Panc1 (cell line): Measurements from ENCODE around the gene STARD5. TPM values are rescaled to one million over a fixed set of nuclear protein-coding genes. Genes with fewer than 3 reads are reported as not detected.

Source experiments
- ATAC-seq: fragments of 200-7000 bp; cut with Tn5 transposase; 2 replicates; pipeline ENCODE4 v1.9.1; 2020; ENCODE audit warnings: mild to moderate bottlenecking, moderate library complexity
- BruUV-seq: library from RNA; stranded (reverse); fragments of 400-500 nt; replicated peaks from 2 replicates; lab custom pipeline; 2021; lab: Mats Ljungman, UMichigan
- CTCF ChIA-PET: fragments of 300-600 bp; sonication (Branson Sonifier 250); formaldehyde crosslinking; loops from one replicate; lab custom pipeline; 2022; ENCODE audit warnings: antibody characterized with exemption; lab: Charles Lee
- POLR2A ChIA-PET: fragments of 300-600 bp; sonication (Branson Sonifier 250); formaldehyde crosslinking; loops from one replicate; lab custom pipeline; 2022; ENCODE audit warnings: antibody characterized with exemption; lab: Charles Lee
- DNase-seq: peaks from one replicate; pipeline ENCODE4 v3.0.0-alpha.2; 2010; ENCODE audit warnings: low read depth, low spot score
- H3K27ac ChIP-seq: 2 replicates; pipeline ENCODE4 v1.5.1; 2011; ENCODE audit warnings: mild to moderate bottlenecking, low read length, inconsistent platforms
- H3K27me3 ChIP-seq: fragments of 200-500 bp; sonication (Bioruptor generic); 2 replicates; pipeline ENCODE4 v1.6.0; 2014; ENCODE audit warnings: low read length, inconsistent platforms; ENCODE audit not compliant: control insufficient read depth, insufficient read depth
- H3K36me3 ChIP-seq: fragments of 200-500 bp; sonication (Bioruptor generic); 2 replicates; pipeline ENCODE4 v1.5.1; 2014; ENCODE audit warnings: inconsistent platforms, mild to moderate bottlenecking, low read length, moderate library complexity; ENCODE audit not compliant: control insufficient read depth, insufficient read depth
- H3K4me1 ChIP-seq: 2 replicates; pipeline ENCODE4 v1.5.1; 2011; ENCODE audit warnings: inconsistent platforms, mild to moderate bottlenecking, low read length, moderate library complexity; ENCODE audit not compliant: control insufficient read depth, insufficient read depth
- H3K4me3 ChIP-seq, 2 experiments: 2 replicates each; pipeline ENCODE4 v1.5.1; 2011 to 2012; ENCODE audit warnings: low read depth in 2 of 2, low read length in 2 of 2, mild to moderate bottlenecking in 2 of 2, inconsistent platforms in 1 of 2, moderate library complexity in 1 of 2
- H3K9me3 ChIP-seq: fragments of 200-500 bp; sonication (Bioruptor generic); 2 replicates; pipeline ENCODE4 v1.5.1; 2014; ENCODE audit warnings: low read depth, mild to moderate bottlenecking, inconsistent platforms, low read length, moderate library complexity; ENCODE audit not compliant: control insufficient read depth, insufficient read depth
- POLR2AphosphoS5 ChIP-seq: IDR thresholded peaks from 2 replicates; pipeline ENCODE4 v1.6.1; 2012; ENCODE audit warnings: mild to moderate bottlenecking, low read depth, low read length, moderate library complexity
- REST ChIP-seq, 2 experiments: IDR thresholded peaks; 2 replicates each; pipeline ENCODE4 v1.6.1; 2011 to 2012; ENCODE audit warnings: low read depth in 2 of 2, control low read depth in 1 of 2, low read length in 1 of 2, mild to moderate bottlenecking in 1 of 2, moderate library complexity in 1 of 2; ENCODE audit not compliant: insufficient read depth in 1 of 2
- SIN3A ChIP-seq: IDR thresholded peaks from 2 replicates; pipeline ENCODE4 v1.6.1; 2012; ENCODE audit warnings: low read depth, mild to moderate bottlenecking, low read length, moderate library complexity, borderline replicate concordance; ENCODE audit not compliant: insufficient read depth
- TCF7L2 ChIP-seq: IDR thresholded peaks from 2 replicates; pipeline ENCODE4 v1.6.1; 2011; ENCODE audit warnings: mild to moderate bottlenecking, low read depth, low read length, inconsistent platforms
- in situ Hi-C: cut with HindIII; loops from 2 replicates; pipeline ENCODE4 v1.10.0; 2016; ENCODE audit warnings: low sequenced_read_pairs, low pct_unique_long_range_greater_than_20kb
- intact Hi-C: fragments of 100-400 bp; cut with micrococcal nuclease; formaldehyde crosslinking; loops from one replicate; pipeline ENCODE4 v1.10.0; 2022; ENCODE audit not compliant: unreplicated experiment
- total RNA-seq: library from RNA; stranded (reverse); gene quantifications from one replicate; pipeline ENCODE4 v1.2.1, GENCODE V29; 2021; ENCODE audit not compliant: unreplicated experiment
- TF ChIP-seq, protein P1 (sequence below): fragments of 450-650 bp; IDR thresholded peaks from 2 replicates; pipeline ENCODE4 v1.5.1; 2017; ENCODE audit warnings: mild to moderate bottlenecking

STARD5 gene
- total RNA-seq, 1 experiment from 2014 or later = 2.9 TPM

GRCh38 chr15:81356252-81356651 lies 32.3 kb upstream of the STARD5 start:
- Histone ChIP-seq H3K4me1 (no peaks in the 10 kb centered on the region), H3K27ac (no peak overlapping the region), H3K27me3 (peaks cover 12% of the 10 kb centered on the region), H3K4me3 (no peak overlapping the region), H3K36me3 (no peaks in the 10 kb centered on the region), H3K9me3 (no peaks in the 10 kb centered on the region)
- TF ChIP-seq, protein P1, sequence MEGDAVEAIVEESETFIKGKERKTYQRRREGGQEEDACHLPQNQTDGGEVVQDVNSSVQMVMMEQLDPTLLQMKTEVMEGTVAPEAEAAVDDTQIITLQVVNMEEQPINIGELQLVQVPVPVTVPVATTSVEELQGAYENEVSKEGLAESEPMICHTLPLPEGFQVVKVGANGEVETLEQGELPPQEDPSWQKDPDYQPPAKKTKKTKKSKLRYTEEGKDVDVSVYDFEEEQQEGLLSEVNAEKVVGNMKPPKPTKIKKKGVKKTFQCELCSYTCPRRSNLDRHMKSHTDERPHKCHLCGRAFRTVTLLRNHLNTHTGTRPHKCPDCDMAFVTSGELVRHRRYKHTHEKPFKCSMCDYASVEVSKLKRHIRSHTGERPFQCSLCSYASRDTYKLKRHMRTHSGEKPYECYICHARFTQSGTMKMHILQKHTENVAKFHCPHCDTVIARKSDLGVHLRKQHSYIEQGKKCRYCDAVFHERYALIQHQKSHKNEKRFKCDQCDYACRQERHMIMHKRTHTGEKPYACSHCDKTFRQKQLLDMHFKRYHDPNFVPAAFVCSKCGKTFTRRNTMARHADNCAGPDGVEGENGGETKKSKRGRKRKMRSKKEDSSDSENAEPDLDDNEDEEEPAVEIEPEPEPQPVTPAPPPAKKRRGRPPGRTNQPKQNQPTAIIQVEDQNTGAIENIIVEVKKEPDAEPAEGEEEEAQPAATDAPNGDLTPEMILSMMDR = no peak
- TF ChIP-seq SIN3A (no peak), POLR2AphosphoS5 (no peak), TCF7L2 (no peak), REST (IDR thresholded peaks at IDR 0.05; ENCODE audit: insufficient read depth in 1 of 2, low read depth in 2 of 2, low read length in 1 of 2) (no peak)
- intact Hi-C loops = no loop called here
- ChIA-PET POLR2A (no interaction called here), CTCF (interaction anchor here (0.7 kb wide), 1 partner anchor 70 kb away, joined by 3 read pairs; no protein-coding TSS in a partner anchor)
- in situ Hi-C loops = no loop called here
- no TSS peak for BruUV-seq
- ATAC-seq = no peak; the same call in 1 of the 2 replicates
- DNase-seq = no peak

DNA sequence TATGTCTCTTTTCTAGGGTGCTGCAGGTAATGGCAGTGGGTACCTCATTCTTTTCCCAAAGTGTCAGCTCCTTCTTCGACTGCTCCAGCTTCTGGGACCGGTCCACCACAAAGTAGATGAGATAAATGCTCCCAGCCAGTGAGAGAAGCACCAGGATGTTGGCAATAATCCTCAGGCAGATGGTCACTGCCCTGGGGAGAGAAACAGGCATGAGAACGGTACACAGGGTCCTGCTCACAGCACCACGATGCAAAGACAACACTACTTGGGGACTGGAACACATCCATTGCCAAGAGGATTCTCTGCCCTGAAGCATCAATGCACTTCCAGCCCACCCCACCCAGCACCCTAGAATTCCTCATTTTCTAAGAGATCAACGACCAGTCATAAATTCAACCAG lies 27.7 kb upstream of the STARD5 start:
- ATAC-seq = no peak
- Histone ChIP-seq H3K27me3 (peaks cover 3% of the 10 kb centered on the region; the same call in 1 of the 2 replicates), H3K4me1 (no peaks in the 10 kb centered on the region), H3K36me3 (no peaks in the 10 kb centered on the region), H3K9me3 (no peaks in the 10 kb centered on the region), H3K27ac (no peak overlapping the region), H3K4me3 (no peak overlapping the region)
- ChIA-PET CTCF (no interaction called here), POLR2A (no interaction called here)
- no peak for TF ChIP-seq SIN3A
- TF ChIP-seq TCF7L2 = no peak
- TF ChIP-seq REST (IDR thresholded peaks at IDR 0.05; ENCODE audit: insufficient read depth in 1 of 2, low read depth in 2 of 2, low read length in 1 of 2) = no peak
- TF ChIP-seq, protein P1 = no peak
- TF ChIP-seq POLR2AphosphoS5 = no peak
- intact Hi-C loops (no loop called here), in situ Hi-C loops (no loop called here)
- no peak for DNase-seq
- no TSS peak for BruUV-seq
